Fibroblast of lung (primary cell): ENCODE results near the gene MCM8. TPM values are rescaled to one million over a fixed set of nuclear protein-coding genes. Genes with fewer than 3 reads are reported as not detected.

Source experiments
- DNase-seq, 2 donors: peaks; one replicate each; pipeline versions ENCODE4 v3.0.0 to v3.0.0-alpha.2; 2010; ENCODE audit warnings: low read depth in 2 of 2
- H2AFZ ChIP-seq: 2 replicates; pipeline ENCODE4 v1.5.1; 2012; ENCODE audit warnings: low read length, control low read depth, inconsistent platforms
- H3K27ac ChIP-seq: 2 replicates; pipeline ENCODE4 v1.5.1; 2011; ENCODE audit warnings: low read length, control low read depth; ENCODE audit not compliant: insufficient read depth
- H3K27me3 ChIP-seq: 2 replicates; pipeline ENCODE4 v1.5.1; 2011; ENCODE audit warnings: mild to moderate bottlenecking, low read length; ENCODE audit not compliant: control insufficient read depth, insufficient read depth
- H3K36me3 ChIP-seq: 2 replicates; pipeline ENCODE4 v1.5.1; 2011; ENCODE audit warnings: low read length; ENCODE audit not compliant: control insufficient read depth, insufficient read depth
- H3K4me1 ChIP-seq: 2 replicates; pipeline ENCODE4 v1.5.1; 2011; ENCODE audit warnings: low read length; ENCODE audit not compliant: control insufficient read depth, insufficient read depth; ENCODE audit errors: extremely low read depth
- H3K4me2 ChIP-seq: 2 replicates; pipeline ENCODE4 v1.5.1; 2011; ENCODE audit warnings: low read length, control low read depth; ENCODE audit not compliant: insufficient read depth; ENCODE audit errors: extremely low read depth
- H3K4me3 ChIP-seq, 4 experiments: fragments of 200-600 bp in 1 of 4; sonication (generic) in 1 of 4; replicated peaks in 1 of 4; 2 replicates each; pipeline ENCODE4 v1.5.1; 2011 to 2016; ENCODE audit warnings: low read length in 4 of 4, low read depth in 3 of 4, mild to moderate bottlenecking in 3 of 4, control low read depth in 2 of 4, inconsistent platforms in 1 of 4, mixed read lengths in 1 of 4; ENCODE audit not compliant: insufficient read depth in 1 of 4; ENCODE audit errors: control extremely low read depth in 1 of 4
- H3K79me2 ChIP-seq: 2 replicates; pipeline ENCODE4 v1.5.1; 2012; ENCODE audit warnings: mild to moderate bottlenecking, low read length, inconsistent platforms; ENCODE audit not compliant: control insufficient read depth, insufficient read depth
- H3K9ac ChIP-seq: 2 replicates; pipeline ENCODE4 v1.5.1; 2011; ENCODE audit warnings: mild to moderate bottlenecking, low read length, control low read depth; ENCODE audit not compliant: insufficient read depth
- H3K9me3 ChIP-seq: 2 replicates; pipeline ENCODE4 v1.5.1; 2012; ENCODE audit warnings: low read depth, low read length; ENCODE audit not compliant: control insufficient read depth, insufficient read depth
- H4K20me1 ChIP-seq: 2 replicates; pipeline ENCODE4 v1.5.1; 2011; ENCODE audit warnings: low read length; ENCODE audit not compliant: control insufficient read depth, insufficient read depth; ENCODE audit errors: extremely low read depth
- EZH2 ChIP-seq: IDR thresholded peaks from 2 replicates; pipeline ENCODE4 v1.5.1; 2012; ENCODE audit warnings: low read length, control low read depth, mild to moderate bottlenecking; ENCODE audit errors: missing control alignments
- polyA plus RNA-seq, 2 donors: library from polyadenylated mRNA; depleted of rRNA in 1 of 2; stranded (reverse) in 1 of 2; unstranded in 1 of 2; fragments of >200 nt; gene quantifications; 2 replicates each; pipeline ENCODE4 v1.2.1, GENCODE V29; 2011 to 2012; ENCODE audit warnings: missing spikeins in 1 of 2
- total RNA-seq: library from RNA; depleted of rRNA; stranded (reverse); fragments of >200 nt; gene quantifications from 2 replicates; pipeline ENCODE4 v1.2.1, GENCODE V29; 2014
- TF ChIP-seq, protein P1 (sequence below), 2 donors: IDR thresholded peaks in 1 of 2; conservative IDR thresholded peaks in 1 of 2; 1 replicate in 1 of 2; 2 replicates in 1 of 2; pipeline ENCODE4 v1.5.1; 2011 to 2012; ENCODE audit warnings: low read length in 2 of 2, control low read depth in 1 of 2, inconsistent platforms in 1 of 2, low read depth in 1 of 2, mild to moderate bottlenecking in 1 of 2

MCM8 gene
- total and polyA plus RNA-seq, 2 donors (not counting 1 experiment from before 2014, with no cell fraction given) = 4.8 to 5.4 TPM

DNA sequence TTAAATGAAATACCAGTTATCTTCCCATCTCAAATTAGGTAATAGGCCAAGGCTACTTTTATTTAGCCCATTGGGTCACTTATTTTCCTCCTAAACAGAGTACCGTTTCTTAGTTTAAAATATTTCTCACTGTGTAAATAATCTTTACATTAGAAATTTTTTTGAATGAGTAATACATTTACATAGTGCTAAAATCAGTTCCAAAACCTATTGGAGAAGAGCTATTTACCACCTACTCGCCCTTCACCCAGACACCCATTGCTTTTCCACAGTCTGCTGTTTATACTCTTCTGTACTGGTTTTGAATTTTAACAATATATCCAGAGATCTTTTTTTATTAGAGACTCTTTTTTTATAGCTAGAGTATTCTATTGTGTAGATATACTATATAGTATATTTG lies 36.9 kb downstream of the MCM8 start:
- Histone ChIP-seq H3K27me3 (no peaks in the 10 kb centered on the region), H2AFZ (no peak overlapping the region), H3K36me3 (no peaks in the 10 kb centered on the region), H3K4me2 (no peak overlapping the region), H3K79me2 (no peaks in the 10 kb centered on the region), H3K9ac (no peak overlapping the region), H3K4me3 (no peak overlapping the region), H4K20me1 (no peaks in the 10 kb centered on the region), H3K9me3 (no peaks in the 10 kb centered on the region), H3K4me1 (no peaks in the 10 kb centered on the region), H3K27ac (no peak overlapping the region)
- no peak for DNase-seq
- TF ChIP-seq EZH2 = no peak

DNA sequence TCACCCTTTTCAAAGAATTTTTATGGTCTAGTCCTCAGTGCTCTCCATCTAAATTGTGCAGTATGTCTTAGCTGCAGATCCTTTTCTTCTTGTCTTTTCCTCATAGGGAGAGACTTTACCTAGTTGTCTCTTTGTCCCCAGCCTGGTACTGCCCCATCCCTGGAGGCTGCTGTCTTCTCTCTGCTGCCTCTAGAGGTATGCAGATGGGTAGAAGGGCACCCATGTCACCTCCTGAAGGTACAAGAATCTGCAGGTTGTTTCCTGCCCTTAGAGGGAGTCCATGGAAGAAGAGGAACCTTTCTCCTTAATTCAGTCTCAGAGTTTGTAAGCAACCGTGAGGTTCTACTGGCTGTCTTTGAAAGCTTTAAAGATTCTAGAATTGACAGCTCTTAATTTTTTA lies 39.1 kb downstream of the MCM8 start:
- no peaks in the 10 kb centered on the region for H3K79me2 ChIP-seq
- H3K9me3 ChIP-seq = no peaks in the 10 kb centered on the region
- H3K27ac ChIP-seq = no peak overlapping the region
- H3K4me3 ChIP-seq = no peak overlapping the region
- H4K20me1 ChIP-seq = no peaks in the 10 kb centered on the region
- no peak overlapping the region for H2AFZ ChIP-seq
- TF ChIP-seq, protein P1, sequence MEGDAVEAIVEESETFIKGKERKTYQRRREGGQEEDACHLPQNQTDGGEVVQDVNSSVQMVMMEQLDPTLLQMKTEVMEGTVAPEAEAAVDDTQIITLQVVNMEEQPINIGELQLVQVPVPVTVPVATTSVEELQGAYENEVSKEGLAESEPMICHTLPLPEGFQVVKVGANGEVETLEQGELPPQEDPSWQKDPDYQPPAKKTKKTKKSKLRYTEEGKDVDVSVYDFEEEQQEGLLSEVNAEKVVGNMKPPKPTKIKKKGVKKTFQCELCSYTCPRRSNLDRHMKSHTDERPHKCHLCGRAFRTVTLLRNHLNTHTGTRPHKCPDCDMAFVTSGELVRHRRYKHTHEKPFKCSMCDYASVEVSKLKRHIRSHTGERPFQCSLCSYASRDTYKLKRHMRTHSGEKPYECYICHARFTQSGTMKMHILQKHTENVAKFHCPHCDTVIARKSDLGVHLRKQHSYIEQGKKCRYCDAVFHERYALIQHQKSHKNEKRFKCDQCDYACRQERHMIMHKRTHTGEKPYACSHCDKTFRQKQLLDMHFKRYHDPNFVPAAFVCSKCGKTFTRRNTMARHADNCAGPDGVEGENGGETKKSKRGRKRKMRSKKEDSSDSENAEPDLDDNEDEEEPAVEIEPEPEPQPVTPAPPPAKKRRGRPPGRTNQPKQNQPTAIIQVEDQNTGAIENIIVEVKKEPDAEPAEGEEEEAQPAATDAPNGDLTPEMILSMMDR (conservative IDR thresholded peaks at IDR 0.05 in 1 of 2, IDR thresholded peaks at IDR 0.05 in 1 of 2; ENCODE audit: low read depth in 1 of 2, low read length in 2 of 2) = no peak
- TF ChIP-seq EZH2 = no peak
- no peaks in the 10 kb centered on the region for H3K4me1 ChIP-seq
- no peaks in the 10 kb centered on the region for H3K36me3 ChIP-seq
- DNase-seq = no peak
- H3K27me3 ChIP-seq = no peaks in the 10 kb centered on the region
- H3K9ac ChIP-seq = no peak overlapping the region
- H3K4me2 ChIP-seq = no peak overlapping the region

GRCh38 chr20:5990946-5991345 lies 40.5 kb downstream of the MCM8 start:
- Histone ChIP-seq H3K9ac (no peak overlapping the region), H3K9me3 (no peaks in the 10 kb centered on the region), H4K20me1 (no peaks in the 10 kb centered on the region), H3K4me3 (no peak overlapping the region), H3K4me1 (no peaks in the 10 kb centered on the region), H3K27me3 (no peaks in the 10 kb centered on the region), H3K27ac (no peak overlapping the region), H3K36me3 (no peaks in the 10 kb centered on the region), H2AFZ (no peak overlapping the region), H3K4me2 (no peak overlapping the region), H3K79me2 (no peaks in the 10 kb centered on the region)
- DNase-seq = no peak
- TF ChIP-seq, protein P1 (conservative IDR thresholded peaks at IDR 0.05 in 1 of 2, IDR thresholded peaks at IDR 0.05 in 1 of 2; ENCODE audit: low read depth in 1 of 2, low read length in 2 of 2) = no peak
- TF ChIP-seq EZH2 = no peak
